ES-I3 (cell line): ENCODE measurements around the gene SLC41A3.
"Not testable (repeated sequence)": the region's sequence is repeated elsewhere in the genome, so short reads cannot be mapped to it uniquely, and the experiment has no call there.

ENCODE experiments used
- H3K36me3 ChIP-seq: 2 replicates; pipeline ENCODE4 v1.6.1; 2013; ENCODE audit warnings: mild to moderate bottlenecking, low read length, control low read depth, moderate library complexity; ENCODE audit not compliant: insufficient read depth
- H3K4me1 ChIP-seq: 2 replicates; pipeline ENCODE4 v1.6.1; 2013; ENCODE audit warnings: mild to moderate bottlenecking, control low read depth, low read length; ENCODE audit not compliant: insufficient read depth
- H3K9ac ChIP-seq: 2 replicates; pipeline ENCODE4 v1.6.1; 2013; ENCODE audit warnings: low read depth, mild to moderate bottlenecking, low read length, moderate library complexity
- H3K9me3 ChIP-seq: 2 replicates; pipeline ENCODE4 v1.6.1; 2013; ENCODE audit warnings: mild to moderate bottlenecking, low read length, moderate library complexity; ENCODE audit not compliant: control insufficient read depth, insufficient read depth

Gene SLC41A3

DNA sequence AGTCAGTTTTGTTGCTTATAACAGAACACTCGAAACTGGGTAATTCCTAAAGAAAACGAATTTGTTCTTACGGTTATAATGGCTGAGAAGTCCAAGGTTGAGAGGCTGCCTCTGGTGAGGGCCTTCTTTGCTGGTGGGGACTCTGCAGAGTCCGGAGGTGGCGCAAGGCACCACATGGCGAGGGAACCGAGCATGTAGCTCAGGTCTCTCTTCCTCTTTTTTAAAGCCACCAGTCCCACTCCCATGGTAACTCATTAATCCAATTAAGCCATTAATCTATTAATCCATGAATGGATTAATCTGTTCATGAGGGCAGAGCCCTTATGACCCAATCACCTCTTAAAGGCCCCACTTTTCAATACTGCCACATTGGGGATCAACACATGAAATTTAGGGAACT lies 64.9 kb downstream of the SLC41A3 start:
- Histone ChIP-seq H3K9ac (no peak overlapping the region), H3K9me3 (no peaks in the 10 kb centered on the region), H3K4me1 (peaks cover 18% of the 10 kb centered on the region), H3K36me3 (no peaks in the 10 kb centered on the region)

DNA sequence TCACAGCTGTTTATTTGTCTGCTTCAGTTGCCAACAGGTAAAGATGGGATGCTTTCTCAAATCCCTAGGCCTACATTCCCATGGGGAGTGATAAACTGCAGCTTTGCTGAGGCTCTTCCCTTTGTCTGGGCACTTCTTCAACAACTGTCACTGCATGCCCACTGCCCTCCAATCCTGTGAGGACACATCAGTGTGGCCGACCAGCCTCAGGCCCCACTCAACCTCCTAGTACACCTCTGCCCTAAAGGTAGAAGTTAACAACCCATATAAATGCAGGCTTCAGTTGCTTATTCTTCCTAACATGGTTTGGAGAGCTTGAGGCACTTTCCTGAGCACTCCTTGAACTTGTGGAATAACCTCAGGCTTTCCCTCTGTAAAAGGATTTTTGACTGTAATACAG lies 65.4 kb downstream of the SLC41A3 start:
- Histone ChIP-seq H3K4me1 (peaks cover 23% of the 10 kb centered on the region), H3K9me3 (no peaks in the 10 kb centered on the region)

DNA sequence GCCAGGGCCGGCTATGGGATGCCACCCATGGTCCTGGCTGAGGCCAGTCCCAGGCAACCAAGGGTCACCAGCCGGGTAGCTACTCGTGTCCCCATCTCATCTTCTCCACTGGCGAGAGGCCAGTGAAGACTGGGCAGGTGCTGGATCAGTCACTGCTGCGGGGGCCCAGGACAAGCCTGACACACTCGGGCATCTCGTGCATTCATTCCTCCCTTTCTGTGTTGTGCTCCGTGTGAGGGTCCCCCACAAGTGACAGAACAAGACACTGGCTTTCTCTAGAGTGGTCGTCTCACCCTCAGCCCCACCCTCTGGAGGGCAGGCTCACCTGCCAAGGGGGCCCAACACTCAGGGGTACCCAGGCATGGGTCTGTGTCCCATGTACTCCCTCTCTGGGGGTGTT lies 66.6 kb downstream of the SLC41A3 start:
- Histone ChIP-seq H3K9me3 (no peaks in the 10 kb centered on the region), H3K9ac (no peak overlapping the region), H3K36me3 (no peaks in the 10 kb centered on the region), H3K4me1 (peaks cover 21% of the 10 kb centered on the region)

More for the DNA sequence above, 65.4 kb downstream of the SLC41A3 start:
- Histone ChIP-seq H3K9ac (no peak overlapping the region), H3K36me3 (no peaks in the 10 kb centered on the region)

DNA sequence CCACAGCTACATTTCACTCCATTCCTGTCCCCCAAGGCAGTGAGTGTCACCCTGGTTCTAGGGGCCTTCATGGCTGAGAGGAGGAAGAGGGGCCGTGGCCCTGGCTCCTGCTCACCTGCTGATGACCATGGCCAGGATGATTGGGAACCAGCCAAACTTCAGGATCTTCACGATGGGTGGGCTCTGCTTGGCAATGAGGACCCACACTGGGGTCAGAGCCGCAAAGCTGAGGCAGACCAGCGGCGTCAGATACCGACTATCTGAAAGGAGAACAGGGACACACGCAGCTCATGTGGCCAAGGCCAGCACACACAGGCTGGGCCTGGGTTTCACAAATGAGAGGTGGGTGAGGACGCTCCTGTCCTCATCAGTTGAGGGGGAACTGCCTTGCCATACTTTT lies 67.3 kb downstream of the SLC41A3 start:
- Histone ChIP-seq H3K36me3 (no peaks in the 10 kb centered on the region), H3K9me3 (no peaks in the 10 kb centered on the region), H3K4me1 (peaks cover 15% of the 10 kb centered on the region), H3K9ac (no peak overlapping the region)

DNA sequence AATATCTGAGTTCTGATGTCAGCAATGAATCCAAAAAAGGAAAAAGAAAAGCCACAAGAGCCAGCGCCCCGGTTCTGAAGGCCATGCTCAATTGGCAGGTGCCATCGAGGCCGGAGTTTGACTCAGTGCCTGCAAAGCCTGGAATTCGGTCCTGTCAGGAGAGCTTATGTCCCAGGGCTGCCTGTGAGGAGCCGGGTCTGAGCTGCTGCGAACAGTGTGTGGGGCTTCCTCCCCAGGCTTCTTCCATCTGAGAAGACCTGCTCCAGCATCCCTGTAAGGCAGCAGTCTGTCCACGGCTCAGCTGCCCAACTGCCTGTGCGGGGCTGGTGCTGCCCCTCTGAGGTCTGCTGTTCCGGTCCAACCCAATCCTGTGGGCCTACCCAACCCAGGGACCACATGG lies 68.8 kb downstream of the SLC41A3 start:
- H3K9ac ChIP-seq: no peak overlapping the region
- H3K4me1 ChIP-seq: peaks cover 11% of the 10 kb centered on the region; the same call in 1 of the 2 replicates
- no peaks in the 10 kb centered on the region for H3K9me3 ChIP-seq
- no peaks in the 10 kb centered on the region for H3K36me3 ChIP-seq

DNA sequence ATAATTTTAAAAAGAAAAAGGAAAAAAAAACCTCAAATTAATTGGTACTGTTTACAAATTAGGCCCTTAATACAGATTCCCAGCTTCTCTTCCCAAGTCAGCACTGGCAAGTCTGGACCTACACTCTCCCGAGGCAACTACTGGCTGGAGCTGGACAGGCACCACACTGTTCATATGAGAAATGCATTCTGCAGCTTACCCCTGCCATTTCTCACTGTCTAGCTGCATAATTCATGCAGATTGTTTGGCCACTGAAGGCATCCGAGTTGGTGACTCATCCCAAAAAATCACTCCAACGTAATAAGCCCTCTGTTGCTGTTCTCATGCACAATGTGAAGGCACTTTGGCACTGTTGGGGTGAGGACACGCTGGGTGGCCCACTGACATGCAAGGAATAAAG lies 69.7 kb downstream of the SLC41A3 start:
- Histone ChIP-seq H3K9ac (no peak overlapping the region), H3K4me1 (peaks cover 11% of the 10 kb centered on the region; the same call in 1 of the 2 replicates), H3K36me3 (no peaks in the 10 kb centered on the region), H3K9me3 (no peaks in the 10 kb centered on the region)

DNA sequence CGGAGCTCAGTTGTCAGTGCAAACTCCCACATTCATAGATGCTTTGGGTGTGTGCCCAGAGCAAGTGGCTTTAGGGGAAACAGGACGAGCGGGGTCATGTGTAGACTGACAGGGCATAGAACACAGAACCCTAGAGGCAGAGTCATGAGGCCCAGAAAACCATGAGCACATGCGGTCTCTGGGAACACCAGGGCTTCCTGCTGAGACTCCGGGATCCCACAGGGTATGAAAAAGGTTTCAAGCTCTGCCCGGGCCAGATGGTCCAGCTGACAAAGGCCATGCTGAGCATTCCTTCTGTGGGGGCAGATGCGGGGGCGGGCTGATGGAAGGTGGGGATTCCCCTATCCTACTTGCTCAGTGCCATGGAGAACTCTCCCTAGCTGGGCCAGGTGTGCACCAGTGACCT lies 70.2 kb downstream of the SLC41A3 start:
- Histone ChIP-seq H3K9me3 (no peaks in the 10 kb centered on the region), H3K9ac (no peak overlapping the region), H3K4me1 (peaks cover 11% of the 10 kb centered on the region; the same call in 1 of the 2 replicates), H3K36me3 (no peaks in the 10 kb centered on the region)

DNA sequence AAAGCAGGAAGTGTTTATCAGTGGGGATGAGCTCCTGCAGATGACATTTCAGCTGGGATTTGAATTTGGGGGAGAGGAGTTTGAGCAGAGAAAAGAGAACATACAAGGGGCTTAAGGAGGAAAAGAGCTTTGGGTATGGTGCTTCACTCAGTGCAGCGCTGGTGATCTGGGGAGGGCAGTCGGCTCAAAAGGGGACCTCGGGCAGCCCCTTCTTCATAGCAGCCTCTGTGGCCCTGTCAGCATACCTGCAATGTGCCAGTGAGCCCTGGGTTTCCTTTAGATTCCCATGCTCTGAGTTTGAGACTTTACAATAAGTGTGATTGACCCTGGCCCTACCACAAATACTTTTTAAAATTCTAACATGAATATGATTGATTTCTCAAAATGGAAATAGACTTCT lies 74.7 kb downstream of the SLC41A3 start:
- H3K36me3 ChIP-seq: no peaks in the 10 kb centered on the region; the same call in 1 of the 2 replicates
- no peak overlapping the region for H3K9ac ChIP-seq
- peaks cover 7% of the 10 kb centered on the region; the same call in 1 of the 2 replicates for H3K4me1 ChIP-seq
- no peaks in the 10 kb centered on the region for H3K9me3 ChIP-seq

DNA sequence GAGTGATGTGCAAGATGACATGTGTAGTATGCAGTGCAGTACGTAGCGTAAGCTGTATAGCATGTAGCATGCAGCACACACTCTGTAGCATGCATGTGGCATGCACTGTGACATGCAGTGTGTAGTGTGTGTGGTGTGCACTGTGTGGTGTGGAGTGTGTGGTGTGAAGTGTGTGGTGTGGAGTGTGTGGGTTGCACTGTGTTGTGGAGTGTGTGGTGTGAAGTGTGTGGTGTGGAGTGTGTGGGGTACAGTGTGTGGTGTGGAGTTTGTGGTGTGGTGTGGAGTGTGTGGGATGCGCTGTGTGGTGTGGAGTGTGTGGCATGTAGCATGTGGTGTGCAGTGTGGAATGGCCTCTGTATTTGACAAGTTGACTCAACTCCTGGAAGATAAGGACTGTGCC lies 75.7 kb downstream of the SLC41A3 start:
- H3K36me3 ChIP-seq: no peaks in the 10 kb centered on the region; the same call in 1 of the 2 replicates
- no peaks in the 10 kb centered on the region for H3K4me1 ChIP-seq
- H3K9me3 ChIP-seq: no peaks in the 10 kb centered on the region

DNA sequence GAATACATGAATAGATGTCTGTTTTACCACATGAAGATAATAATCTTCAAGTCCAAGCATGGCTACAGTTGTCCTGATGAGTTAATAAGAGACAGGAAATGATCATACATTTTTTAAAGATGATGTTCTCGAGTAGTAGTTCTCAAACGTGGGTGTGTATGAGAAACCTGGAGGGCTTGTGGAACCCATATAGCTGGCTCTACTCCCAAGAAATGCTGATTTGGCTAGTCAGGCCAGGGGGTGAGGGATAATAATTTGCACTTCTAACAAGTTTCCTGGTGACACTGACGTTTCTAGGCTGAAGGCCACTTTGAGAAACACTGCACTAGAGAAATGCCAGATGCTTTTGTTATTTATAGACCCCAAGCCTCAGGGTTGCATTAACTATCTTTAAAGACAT lies 78.0 kb downstream of the SLC41A3 start:
- H3K36me3 ChIP-seq: no peaks in the 10 kb centered on the region; the same call in 1 of the 2 replicates
- H3K9ac ChIP-seq: no peak overlapping the region
- H3K4me1 ChIP-seq: no peaks in the 10 kb centered on the region
- H3K9me3 ChIP-seq: no peaks in the 10 kb centered on the region

More for the DNA sequence above, 75.7 kb downstream of the SLC41A3 start:
- H3K9ac ChIP-seq: no peak overlapping the region

DNA sequence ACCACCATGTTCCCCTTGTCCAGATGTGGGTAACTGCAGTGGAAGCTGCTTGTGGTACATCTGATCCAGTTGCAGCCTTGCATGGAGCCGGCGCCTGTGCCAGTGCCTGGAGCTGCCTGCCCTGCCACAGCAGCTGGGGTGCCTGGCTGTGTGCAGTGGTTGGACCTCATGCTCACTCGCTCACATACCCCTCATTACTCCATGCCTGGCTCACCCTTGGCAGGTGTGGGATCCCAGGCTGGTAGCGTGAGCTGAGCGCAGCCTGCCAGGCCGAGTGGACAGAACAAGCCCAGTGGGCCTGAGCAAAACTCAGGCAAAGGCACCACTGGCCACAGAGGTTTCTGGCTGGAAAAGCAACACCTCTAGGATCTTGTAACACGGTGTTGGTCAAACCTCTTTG lies 79.2 kb downstream of the SLC41A3 start:
- Histone ChIP-seq H3K9ac (no peak overlapping the region), H3K36me3 (no peaks in the 10 kb centered on the region; the same call in 1 of the 2 replicates)

DNA sequence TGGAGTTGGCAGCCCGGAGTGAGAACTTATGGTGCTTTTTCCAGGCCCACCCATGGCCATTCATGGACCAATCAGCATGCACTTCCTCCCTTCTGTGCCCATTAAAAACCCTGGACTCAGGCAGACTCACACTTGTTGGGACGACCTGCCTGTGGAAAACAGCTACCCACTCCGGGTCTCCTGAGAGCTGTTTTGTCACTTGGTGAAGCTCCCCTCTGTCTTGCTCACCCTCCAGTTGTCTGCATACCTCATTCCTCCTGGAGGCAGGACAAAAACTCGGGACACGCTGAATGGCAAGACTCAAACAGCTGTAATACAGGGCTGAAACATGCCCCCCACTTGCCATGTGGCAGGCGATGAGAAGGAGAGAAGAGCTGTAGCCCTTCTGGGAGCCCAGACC lies 79.7 kb downstream of the SLC41A3 start:
- no peaks in the 10 kb centered on the region; the same call in 1 of the 2 replicates for H3K36me3 ChIP-seq
- no peaks in the 10 kb centered on the region for H3K9me3 ChIP-seq
- no peak overlapping the region for H3K9ac ChIP-seq
- no peaks in the 10 kb centered on the region for H3K4me1 ChIP-seq

More for the DNA sequence above, 79.2 kb downstream of the SLC41A3 start:
- no peaks in the 10 kb centered on the region for H3K9me3 ChIP-seq
- no peaks in the 10 kb centered on the region for H3K4me1 ChIP-seq

DNA sequence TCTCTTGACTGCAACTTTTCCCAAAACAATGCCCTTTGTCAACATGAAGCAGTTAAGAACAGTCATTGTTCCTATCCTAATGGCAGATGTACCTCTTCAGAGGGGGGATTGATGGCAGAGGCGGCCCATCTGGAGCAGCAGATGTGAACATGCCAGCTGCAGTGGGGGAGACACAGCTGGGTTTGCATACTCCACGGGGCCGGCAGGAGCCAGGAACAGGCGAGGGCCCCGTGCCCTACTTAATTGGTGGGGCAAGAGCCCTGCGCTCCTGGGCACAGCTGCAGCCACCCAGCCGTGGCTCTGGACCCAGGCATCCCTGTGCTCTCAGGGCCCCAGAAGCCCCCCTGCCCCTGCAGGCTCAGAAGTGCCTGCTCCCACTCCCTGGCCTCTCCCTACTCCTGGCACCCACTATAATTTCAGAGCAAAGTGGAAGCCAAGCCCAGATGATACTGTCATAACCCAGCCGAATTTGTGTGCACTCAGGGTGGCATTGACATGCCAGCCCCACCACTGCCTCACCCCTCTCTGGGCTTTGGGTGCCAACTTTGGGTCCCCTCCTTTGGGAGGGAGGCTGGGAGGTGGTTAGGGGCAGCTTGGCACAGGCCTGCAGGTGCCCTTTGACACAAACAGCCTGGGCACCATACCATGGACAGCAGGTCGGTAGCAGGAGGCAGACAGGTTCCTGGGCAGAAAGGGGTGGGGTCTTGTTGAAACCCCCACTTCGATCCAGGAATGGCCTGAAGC lies 80.3 kb downstream of the SLC41A3 start:
- Histone ChIP-seq H3K36me3 (no peaks in the 10 kb centered on the region; the same call in 1 of the 2 replicates), H3K4me1 (no peaks in the 10 kb centered on the region), H3K9ac (no peak overlapping the region), H3K9me3 (no peaks in the 10 kb centered on the region)

DNA sequence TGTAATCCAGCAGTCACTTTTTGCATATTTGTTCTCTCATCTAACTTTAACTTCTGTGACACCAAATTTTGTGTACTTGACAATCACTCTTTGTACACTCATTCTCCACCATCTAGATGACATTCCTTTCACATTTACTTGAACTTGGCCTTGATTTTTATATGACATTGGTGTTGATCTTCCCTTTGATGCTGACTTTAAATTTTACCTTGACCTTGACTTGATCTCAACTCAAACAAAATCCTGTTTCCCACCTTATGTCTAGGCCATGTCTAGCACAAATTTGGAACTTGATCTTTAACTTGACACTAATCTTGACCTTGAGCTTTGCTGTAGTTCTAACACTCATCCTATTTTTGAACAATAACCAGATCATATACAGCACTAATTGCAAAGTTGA lies 81.7 kb downstream of the SLC41A3 start:
- H3K36me3 ChIP-seq: no peaks in the 10 kb centered on the region; the same call in 1 of the 2 replicates
- no peak overlapping the region for H3K9ac ChIP-seq
- H3K9me3 ChIP-seq: no peaks in the 10 kb centered on the region
- no peaks in the 10 kb centered on the region for H3K4me1 ChIP-seq

DNA sequence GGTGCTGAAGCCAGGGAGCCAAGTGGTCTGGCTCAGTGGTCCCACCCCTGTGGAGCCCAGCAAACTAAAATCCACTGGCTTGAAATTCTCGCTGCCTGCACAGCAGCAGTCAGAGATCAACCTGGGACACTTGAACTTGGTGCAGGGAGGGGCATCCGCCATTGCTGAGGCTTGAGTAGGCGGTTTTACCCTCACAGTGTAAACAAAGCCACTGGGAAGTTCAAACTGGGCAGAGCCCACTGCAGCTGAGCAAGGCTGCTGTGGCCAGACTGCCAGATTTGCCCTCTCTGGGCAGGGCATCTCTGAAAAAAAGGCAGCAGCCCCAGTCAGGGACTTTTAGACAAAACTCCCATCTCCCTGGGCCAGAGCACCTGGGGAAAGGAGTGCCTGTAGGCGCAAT lies 87.2 kb downstream of the SLC41A3 start:
- not testable (repeated sequence) for H3K36me3 ChIP-seq, H3K9me3 ChIP-seq, H3K9ac ChIP-seq, H3K4me1 ChIP-seq
